NCI-H1048 (cell line): ENCODE measurements around the gene RPL22.

Experiments
- DNase-seq: peaks from one replicate; lab custom pipeline; 2025; lab: John Stamatoyannopoulos, UW

The RPL22 gene

DNA sequence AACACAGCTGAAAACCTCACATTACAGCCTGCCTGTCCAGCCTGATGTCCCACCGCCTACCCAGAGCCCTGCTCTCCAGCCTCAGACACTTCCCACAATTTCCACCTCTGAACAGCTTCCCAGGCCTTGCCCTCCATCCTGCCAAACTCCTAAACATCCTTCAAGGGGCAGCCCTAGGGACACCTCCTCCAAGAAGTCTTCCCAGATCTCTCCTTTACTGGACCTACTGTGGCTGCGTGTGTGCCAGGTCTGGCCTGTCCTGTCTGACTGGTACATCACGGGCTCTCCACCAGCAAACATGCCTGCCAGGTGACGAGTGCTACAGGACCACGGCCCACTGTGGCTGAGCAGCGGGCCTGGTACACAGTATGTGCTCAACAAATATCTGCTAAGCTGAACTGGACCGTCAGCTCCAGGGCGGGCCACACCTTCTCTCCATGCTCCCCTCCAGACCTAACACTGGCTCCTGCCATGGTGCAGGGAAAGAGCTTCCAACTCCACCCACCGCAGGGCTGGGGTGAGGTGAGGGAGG, 48.0 kb downstream of the RPL22 start:
- no peak for DNase-seq

- no peak for DNase-seq
Observed at GRCh38 chr1:6150006-6150938, 49.1 kb downstream of the RPL22 start.

DNA sequence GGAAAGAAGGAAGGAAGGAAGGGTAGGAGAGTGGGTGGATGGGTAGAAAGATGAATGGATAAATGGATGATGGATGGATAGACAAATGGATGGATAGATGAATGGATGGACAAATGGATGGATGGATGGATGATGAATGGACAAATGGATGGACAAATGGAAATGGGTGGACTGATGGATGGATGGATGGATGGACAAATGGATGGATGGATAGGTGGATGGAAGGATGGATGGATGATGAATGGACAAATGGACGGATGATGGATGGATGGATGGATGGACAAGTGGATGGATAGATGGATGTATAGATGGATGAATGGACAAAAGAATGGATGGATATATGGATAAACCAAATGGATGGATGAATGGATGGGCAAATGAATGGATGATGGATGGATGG, 49.8 kb downstream of the RPL22 start:
- no peak for DNase-seq

DNA sequence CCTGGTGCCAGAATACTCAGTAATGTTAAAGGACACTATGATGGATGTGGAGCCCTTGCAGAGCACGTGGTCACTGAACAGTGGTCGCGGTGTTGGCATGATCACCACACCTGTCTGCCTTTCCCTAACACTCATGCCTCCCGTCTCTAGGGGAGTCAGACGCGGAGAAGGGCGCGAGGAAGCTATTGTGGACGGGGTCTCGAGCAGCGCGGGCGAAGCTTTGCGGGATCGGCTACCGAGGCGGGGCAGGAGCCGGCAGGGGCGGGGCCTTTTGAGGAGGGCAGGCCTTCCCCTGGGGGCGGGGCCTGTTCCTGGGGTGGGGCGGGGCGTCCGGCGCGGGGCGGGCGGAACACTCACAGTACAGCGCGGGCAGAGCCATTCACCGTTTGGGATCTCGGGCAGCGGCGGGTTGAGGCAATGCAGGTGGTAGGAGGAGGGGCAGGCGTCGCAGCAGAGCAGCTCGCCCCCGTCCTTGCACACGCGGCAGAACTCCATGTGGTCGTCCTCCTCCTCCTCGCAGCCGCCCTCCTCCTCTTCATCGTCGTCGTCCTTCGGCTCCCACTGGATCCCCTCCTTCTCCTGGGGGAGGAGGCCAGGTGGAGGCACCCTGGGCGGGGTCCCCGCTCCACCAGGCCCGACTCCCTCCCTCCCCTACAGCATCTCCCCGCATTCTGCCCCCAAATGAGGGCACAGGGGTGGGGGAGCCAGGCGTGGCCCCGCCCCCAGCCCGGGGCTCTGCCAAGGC, 50.7 kb downstream of the RPL22 start:
- peak; percentile 69 for DNase-seq

DNA sequence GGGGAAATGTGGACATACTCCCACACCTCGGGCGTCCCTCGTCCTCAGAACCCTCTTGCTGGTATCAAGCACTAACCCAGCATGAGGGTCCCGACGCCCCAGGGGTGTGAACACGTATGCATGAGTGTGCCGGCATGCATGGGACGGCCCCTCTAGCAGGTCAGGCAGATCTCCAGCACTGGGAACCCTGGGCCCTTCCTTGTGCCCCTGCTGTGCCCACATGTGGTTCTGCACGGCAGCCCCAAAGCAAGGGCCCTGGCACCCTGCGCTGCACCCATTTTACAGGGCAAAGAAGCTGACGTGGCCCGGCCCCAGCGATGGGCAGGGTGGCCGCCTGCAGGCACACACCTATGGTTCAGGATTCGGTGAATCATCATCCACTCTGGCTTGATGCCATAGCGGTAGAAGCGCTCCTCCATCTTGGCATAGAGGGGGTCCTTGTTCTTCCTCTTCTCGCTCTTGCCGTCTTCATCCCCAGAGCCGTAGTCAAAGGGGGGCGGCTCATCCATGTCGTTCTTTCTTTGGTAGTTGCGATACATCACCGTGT, 53.5 kb downstream of the RPL22 start:
- no peak for DNase-seq

GRCh38 chr1:6145396-6145750, 54.0 kb downstream of the RPL22 start:
- DNase-seq = no peak

DNA sequence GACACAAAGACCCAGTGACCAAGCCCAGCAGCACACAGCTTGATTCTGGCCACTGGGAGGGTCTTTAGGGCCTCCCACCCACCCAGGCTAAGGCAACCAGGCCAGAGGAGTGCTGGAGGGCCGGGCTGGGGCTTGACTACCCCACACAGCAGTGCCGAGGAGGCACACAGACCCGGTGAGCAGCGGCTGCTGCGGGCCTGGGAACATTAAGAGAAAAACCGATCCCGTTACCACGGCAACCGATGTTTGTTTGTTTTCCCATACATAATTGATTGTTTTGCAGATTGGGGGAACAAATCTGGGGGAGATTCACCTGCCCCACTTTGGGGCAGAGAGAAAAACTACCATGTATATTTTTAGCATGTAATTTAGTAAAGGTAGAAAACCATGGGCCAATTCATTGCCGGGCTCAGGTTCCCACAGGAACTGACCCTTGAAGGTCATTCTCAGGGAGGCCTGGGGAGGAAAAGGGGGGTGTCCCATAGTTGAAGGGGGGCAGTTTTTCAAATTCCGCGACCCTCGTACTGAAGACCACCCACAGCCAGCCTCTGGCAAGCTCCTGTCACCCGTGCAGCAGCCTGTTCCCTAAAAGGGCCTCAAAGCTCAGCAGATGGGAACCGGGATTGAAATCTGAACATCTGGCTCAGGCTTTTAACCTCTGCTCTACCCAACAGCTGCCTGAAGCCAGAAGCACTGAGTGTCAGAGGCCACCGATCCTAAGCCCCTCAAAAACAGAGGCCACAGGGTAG, 54.6 kb downstream of the RPL22 start:
- no peak for DNase-seq

- DNase-seq = no peak
Observed at GRCh38 chr1:6144175-6144574, 55.2 kb downstream of the RPL22 start.

GRCh38 chr1:6143395-6143794, 56.0 kb downstream of the RPL22 start:
- no peak for DNase-seq

- no peak for DNase-seq
Observed at GRCh38 chr1:6142734-6143133, 56.7 kb downstream of the RPL22 start.

DNA sequence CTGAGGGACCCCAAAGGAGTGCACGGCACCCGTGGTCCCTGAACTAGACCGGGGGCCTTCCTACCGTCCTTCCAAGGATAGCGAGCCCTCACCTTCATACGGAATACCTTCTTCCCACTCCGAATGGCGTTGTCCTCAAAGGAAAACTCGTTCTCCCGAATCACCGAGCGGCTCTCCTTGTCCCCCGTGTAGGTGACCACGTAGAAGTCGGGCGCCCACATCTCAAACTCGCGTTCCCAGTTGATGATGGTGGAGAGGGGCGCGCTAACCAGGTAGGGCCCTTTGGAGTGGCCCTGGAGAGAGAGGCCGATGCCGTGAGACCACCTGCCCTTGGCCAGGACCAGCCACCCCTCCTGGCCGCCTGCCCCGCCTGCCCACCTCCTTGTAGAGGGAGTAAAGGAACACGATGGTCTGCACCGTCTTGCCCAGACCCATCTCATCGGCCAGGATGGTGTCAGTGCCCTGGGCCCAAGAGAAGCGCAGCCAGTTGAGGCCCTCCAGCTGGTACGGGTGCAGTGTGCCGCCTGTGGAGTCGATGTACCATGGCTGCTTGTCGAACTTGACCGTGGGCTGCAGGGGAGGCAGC, 57.3 kb downstream of the RPL22 start:
- no peak for DNase-seq

- no peak for DNase-seq
Observed at GRCh38 chr1:6141592-6141991, 57.8 kb downstream of the RPL22 start.

- DNase-seq = no peak
Observed at GRCh38 chr1:6140413-6140812, 59.0 kb downstream of the RPL22 start.

GRCh38 chr1:6137758-6138157, 61.6 kb downstream of the RPL22 start:
- DNase-seq = no peak

DNA sequence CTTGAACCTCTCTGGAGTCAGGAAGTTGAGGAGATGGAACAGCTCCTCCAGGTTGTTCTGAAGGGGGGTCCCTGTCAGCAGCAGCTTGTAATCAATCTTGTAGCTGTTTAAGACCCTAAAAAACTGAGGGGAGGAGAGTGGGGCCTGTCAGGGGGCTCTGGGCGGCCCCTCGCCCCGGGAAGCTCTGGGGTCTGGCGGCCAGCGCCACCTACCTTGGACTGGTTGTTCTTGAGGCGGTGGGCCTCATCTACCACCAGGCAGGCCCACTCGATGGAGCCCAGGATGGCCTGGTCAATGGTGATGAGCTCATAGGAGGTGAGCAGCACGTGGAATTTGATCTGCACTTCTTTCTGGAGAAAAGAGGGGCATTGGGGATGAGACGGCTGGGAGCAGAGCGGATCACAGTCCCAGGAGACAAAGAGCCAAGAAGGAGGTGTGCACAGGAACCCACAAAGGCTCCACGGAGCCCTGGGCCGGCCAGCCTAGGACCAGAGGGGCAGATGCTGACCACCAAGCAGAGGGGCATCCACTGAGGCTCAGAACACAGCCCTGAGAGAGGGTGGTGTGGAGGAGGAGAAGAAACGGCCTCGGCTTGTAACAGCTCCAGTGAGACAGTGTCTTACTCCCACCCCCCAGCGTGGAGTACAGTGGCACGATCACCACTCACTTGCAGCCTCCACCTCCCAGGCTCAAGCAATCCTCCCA, 62.7 kb downstream of the RPL22 start:
- DNase-seq = no peak
